ENCODE measurements around the gene LTB4R2. TPM values are rescaled to one million over a fixed set of nuclear protein-coding genes. Genes with fewer than 3 reads are reported as not detected.

LTB4R2 gene
- total RNA-seq, 2 experiments from 2014 or later: 9.6 to 12.0 TPM

GRCh38 chr14:24307156-24307574 is 2.8 kb upstream of the LTB4R2 start:
- ATAC-seq: no peak

GRCh38 chr14:24307575-24308341 is 2.2 kb upstream of the LTB4R2 start, which contains the start of gene CIDEB:
Gene CIDEB, minus strand, starts transcription at chr14:24307977. Its CDS starts 119 bp downstream, at chr14:24307858.
- DNase-seq (peak; percentile 69), ATAC-seq (no peak)
- Mint-ChIP-seq H3K4me1 (ENCODE audit: low read depth) (peaks cover 36% of the 10 kb centered on the region), H3K36me3 (ENCODE audit: low read depth) (peaks cover 52% of the 10 kb centered on the region), H3K27me3 (no peaks in the 10 kb centered on the region), H3K4me3 (no peak within 1 kb of the TSS), H3K27ac (no peak within 1 kb of the TSS), H3K9me3 (no peaks in the 10 kb centered on the region)
- POLR2A ChIA-PET: interaction anchor here (0.5 to 2.9 kb wide), 11 partner anchors 15 to 156 kb away, joined by 3 to 12 read pairs (median 4); partner anchors contain the start of genes CHMP4A, GMPR2, KHNYN and NEDD8
- CTCF ChIA-PET: interaction anchor here (0.8 to 28.2 kb wide), 47 partner anchors 8 to 249 kb away, joined by 3 to 873 read pairs (median 6); partner anchors contain the start of genes ADCY4, CBLN3, CHMP4A and DCAF11
- intact Hi-C loops (cut with micrococcal nuclease): no loop called here
- TF ChIP-seq CTCF (IDR thresholded peaks at IDR 0.05): peak; percentile 91

More at GRCh38 chr14:24307156-24307574, 2.8 kb upstream of the LTB4R2 start:
- H3K4me3 Mint-ChIP-seq: no peak overlapping the region
- POLR2A ChIA-PET: interaction anchor here (1.0 to 2.9 kb wide), 6 partner anchors 15 to 124 kb away, joined by 3 to 12 read pairs (median 4); partner anchors contain the start of genes KHNYN, RABGGTA and TINF2
- no peak overlapping the region for H3K27ac Mint-ChIP-seq
- intact Hi-C loops (cut with micrococcal nuclease): no loop called here
- peaks cover 52% of the 10 kb centered on the region for H3K36me3 Mint-ChIP-seq (ENCODE audit: low read depth)
- CTCF ChIA-PET: interaction anchor here (1.0 to 28.2 kb wide), 23 partner anchors 8 to 249 kb away, joined by 3 to 873 read pairs (median 16); partner anchors contain the start of genes ADCY4, CBLN3, CHMP4A and DHRS1
- no peaks in the 10 kb centered on the region for H3K27me3 Mint-ChIP-seq
- no peaks in the 10 kb centered on the region for H3K9me3 Mint-ChIP-seq
- H3K4me1 Mint-ChIP-seq (ENCODE audit: low read depth): peaks cover 31% of the 10 kb centered on the region
- TF ChIP-seq CTCF (IDR thresholded peaks at IDR 0.05): no peak
- no peak for DNase-seq

GRCh38 chr14:24308342-24309124 is 1.4 kb upstream of the LTB4R2 start:
- Mint-ChIP-seq H3K4me1 (ENCODE audit: low read depth) (peaks cover 44% of the 10 kb centered on the region), H3K27me3 (no peaks in the 10 kb centered on the region), H3K36me3 (ENCODE audit: low read depth) (peaks cover 50% of the 10 kb centered on the region), H3K27ac (no peak overlapping the region), H3K4me3 (no peak overlapping the region), H3K9me3 (no peaks in the 10 kb centered on the region)
- no peak for ATAC-seq
- intact Hi-C loops (cut with micrococcal nuclease): no loop called here
- no peak for DNase-seq
- TF ChIP-seq CTCF (IDR thresholded peaks at IDR 0.05): peak; percentile 2
- ChIA-PET CTCF (interaction anchor here (0.8 to 28.2 kb wide), 50 partner anchors 8 to 250 kb away, joined by 3 to 873 read pairs (median 6); partner anchors contain the start of genes ADCY4, CBLN3, CHMP4A and DCAF11), POLR2A (interaction anchor here (0.5 to 5.3 kb wide), 13 partner anchors 8 to 157 kb away, joined by 3 to 54 read pairs (median 4); partner anchors contain the start of genes CHMP4A, DHRS1, GMPR2 and KHNYN)

- intact Hi-C loops (cut with micrococcal nuclease): no loop called here
- H3K9me3 Mint-ChIP-seq: no peaks in the 10 kb centered on the region
- no peaks in the 10 kb centered on the region for H3K27me3 Mint-ChIP-seq
- peaks cover 39% of the 10 kb centered on the region for H3K36me3 Mint-ChIP-seq (ENCODE audit: low read depth)
- CTCF ChIA-PET: interaction anchor here (0.8 to 28.2 kb wide), 14 partner anchors 9 to 127 kb away, joined by 3 to 873 read pairs (median 26); partner anchors contain the start of genes ADCY4, DHRS1, GMPR2 and KHNYN
- ATAC-seq (no peak), DNase-seq (no peak)
- peak overlapping the region; percentile 51 for H3K27ac Mint-ChIP-seq
- POLR2A ChIA-PET: interaction anchor here (1.0 to 5.3 kb wide), 9 partner anchors 10 to 127 kb away, joined by 3 to 54 read pairs (median 6); partner anchors contain the start of genes CBLN3, DHRS1, GMPR2 and KHNYN
- no peak for TF ChIP-seq CTCF (IDR thresholded peaks at IDR 0.05)
- peak overlapping the region; percentile 58 for H3K4me3 Mint-ChIP-seq
- peaks cover 61% of the 10 kb centered on the region for H3K4me1 Mint-ChIP-seq (ENCODE audit: low read depth)
Observed at GRCh38 chr14:24310265-24310645, 315 bp downstream of the LTB4R2 start.

All from activated CD8-positive, alpha-beta T cell treated with anti-CD3 and anti-CD28 coated beads for 36 hours (primary cell).